Neural progenitor cell (in vitro differentiated cells): ENCODE data around the gene CDC23. TPM values are rescaled to one million over a fixed set of nuclear protein-coding genes. Genes with fewer than 3 reads are reported as not detected.

Source experiments
- DNase-seq: peaks from one replicate; pipeline ENCODE4 v3.0.0-alpha.2; 2016; ENCODE audit warnings: low spot score
- H2AFZ ChIP-seq: fragments of 200-600 bp; sonication (generic); replicated peaks from 2 replicates; pipeline ENCODE4 v1.6.1; 2016; ENCODE audit warnings: antibody characterized with exemption
- H3F3A ChIP-seq: fragments of 200-600 bp; sonication (generic); 2 replicates; pipeline ENCODE4 v1.6.1; 2016; ENCODE audit warnings: antibody characterized with exemption, low read depth
- H3K27ac ChIP-seq: fragments of 200-600 bp; sonication (generic); 2 replicates; pipeline ENCODE4 v1.5.1; 2016; ENCODE audit warnings: mild to moderate bottlenecking
- H3K27me3 ChIP-seq: fragments of 200-600 bp; sonication (generic); 2 replicates; pipeline ENCODE4 v1.6.1; 2016; ENCODE audit warnings: mild to moderate bottlenecking, moderate library complexity
- H3K36me3 ChIP-seq: fragments of 200-600 bp; sonication (generic); 2 replicates; pipeline ENCODE4 v1.5.1; 2016
- H3K4me1 ChIP-seq: fragments of 200-600 bp; sonication (generic); 2 replicates; pipeline ENCODE4 v1.6.1; 2016; ENCODE audit warnings: mixed run types
- H3K4me2 ChIP-seq: fragments of 200-600 bp; sonication (generic); 2 replicates; pipeline ENCODE4 v1.6.1; 2016
- H3K4me3 ChIP-seq: fragments of 200-600 bp; sonication (generic); 2 replicates; pipeline ENCODE4 v1.5.1; 2016
- H3K79me2 ChIP-seq: fragments of 200-600 bp; sonication (generic); 2 replicates; pipeline ENCODE4 v1.6.1; 2016; ENCODE audit warnings: low read depth
- H3K9ac ChIP-seq: fragments of 200-600 bp; sonication (generic); 2 replicates; pipeline ENCODE4 v1.6.1; 2016
- H3K9me3 ChIP-seq: fragments of 200-600 bp; sonication (generic); 2 replicates; pipeline ENCODE4 v1.5.1; 2016; ENCODE audit warnings: low read depth
- H4K20me1 ChIP-seq: fragments of 200-600 bp; sonication (generic); 2 replicates; pipeline ENCODE4 v1.6.1; 2016; ENCODE audit warnings: low read depth
- H3K27ac Mint-ChIP-seq: 3 replicates; pipeline ENCODE4 v1.8.0; 2021; ENCODE audit warnings: mixed read lengths
- H3K27me3 Mint-ChIP-seq: 2 replicates; pipeline ENCODE4 v1.8.0; 2022; ENCODE audit warnings: low read depth, mild to moderate bottlenecking, inconsistent platforms, moderate library complexity, mixed read lengths; ENCODE audit not compliant: insufficient read depth
- H3K36me3 Mint-ChIP-seq: 3 replicates; pipeline ENCODE4 v1.8.0; 2021; ENCODE audit warnings: mixed read lengths
- H3K4me1 Mint-ChIP-seq: 3 replicates; pipeline ENCODE4 v1.8.0; 2021; ENCODE audit warnings: mixed read lengths
- H3K4me3 Mint-ChIP-seq: 3 replicates; pipeline ENCODE4 v1.8.0; 2021; ENCODE audit warnings: mild to moderate bottlenecking, moderate library complexity, mixed read lengths
- H3K9me3 Mint-ChIP-seq: 3 replicates; pipeline ENCODE4 v1.8.0; 2020; ENCODE audit warnings: mixed read lengths
- CTCF ChIP-seq: fragments of 200-600 bp; sonication (generic); IDR thresholded peaks from 2 replicates; pipeline ENCODE4 v1.5.1; 2017; ENCODE audit warnings: antibody characterized with exemption, mild to moderate bottlenecking
- EZH2 ChIP-seq: fragments of 200-600 bp; sonication (generic); IDR thresholded peaks from 2 replicates; pipeline ENCODE4 v1.6.1; 2017; ENCODE audit warnings: antibody characterized with exemption, mild to moderate bottlenecking, moderate library complexity
- EZH2phosphoT487 ChIP-seq: fragments of 200-600 bp; sonication (generic); IDR thresholded peaks from 2 replicates; pipeline ENCODE4 v1.6.1; 2017; ENCODE audit warnings: antibody characterized with exemption
- total RNA-seq: library from RNA; depleted of rRNA; stranded (reverse); fragments of >200 nt; gene quantifications from 2 replicates; pipeline ENCODE4 v1.2.3, GENCODE V29; 2015; ENCODE audit warnings: low replicate concordance

Gene CDC23
- total RNA-seq, 1 donor from 2014 or later, result 83.3 TPM

- no peak overlapping the region for H3K27ac ChIP-seq
- H3K27ac Mint-ChIP-seq, result no peak overlapping the region
- H3K79me2 ChIP-seq, result no peaks in the 10 kb centered on the region
- no peaks in the 10 kb centered on the region for H4K20me1 ChIP-seq
- TF ChIP-seq EZH2 (no peak), CTCF (no peak)
- no peak overlapping the region for H3K9ac ChIP-seq
- H3F3A ChIP-seq, result no peaks in the 10 kb centered on the region
- H3K4me1 ChIP-seq, result no peaks in the 10 kb centered on the region
- no peak overlapping the region for H2AFZ ChIP-seq
- peaks cover 6% of the 10 kb centered on the region for H3K27me3 Mint-ChIP-seq
- no peak overlapping the region for H3K4me3 ChIP-seq
- no peaks in the 10 kb centered on the region for H3K4me1 Mint-ChIP-seq
- no peak for DNase-seq
- H3K4me2 ChIP-seq, result no peak overlapping the region
- H3K4me3 Mint-ChIP-seq, result no peak overlapping the region
- H3K27me3 ChIP-seq, result no peaks in the 10 kb centered on the region
- no peaks in the 10 kb centered on the region for H3K36me3 ChIP-seq
- no peaks in the 10 kb centered on the region for H3K36me3 Mint-ChIP-seq
- no peaks in the 10 kb centered on the region for H3K9me3 Mint-ChIP-seq
- no peaks in the 10 kb centered on the region for H3K9me3 ChIP-seq
Observed at GRCh38 chr5:138233280-138233679, 20.2 kb upstream of the CDC23 start.

- Histone ChIP-seq H3K27ac (no peak overlapping the region), H3K79me2 (no peaks in the 10 kb centered on the region), H3K27me3 (no peaks in the 10 kb centered on the region), H3F3A (no peaks in the 10 kb centered on the region), H2AFZ (no peak overlapping the region), H4K20me1 (no peaks in the 10 kb centered on the region), H3K4me1 (no peaks in the 10 kb centered on the region), H3K4me2 (no peak overlapping the region), H3K9me3 (no peaks in the 10 kb centered on the region), H3K9ac (no peak overlapping the region), H3K4me3 (no peak overlapping the region), H3K36me3 (no peaks in the 10 kb centered on the region)
- Mint-ChIP-seq H3K4me1 (no peaks in the 10 kb centered on the region), H3K27ac (no peak overlapping the region), H3K36me3 (no peaks in the 10 kb centered on the region), H3K4me3 (no peak overlapping the region), H3K27me3 (peaks cover 5% of the 10 kb centered on the region), H3K9me3 (peaks cover 1% of the 10 kb centered on the region)
- DNase-seq, result no peak
- no peak for TF ChIP-seq EZH2
- TF ChIP-seq CTCF, result no peak
- TF ChIP-seq EZH2phosphoT487, result no peak
Observed at GRCh38 chr5:138230981-138231589, 18.0 kb upstream of the CDC23 start.

- Mint-ChIP-seq H3K27ac (no peak overlapping the region), H3K27me3 (peaks cover 2% of the 10 kb centered on the region), H3K4me3 (no peak overlapping the region), H3K4me1 (no peaks in the 10 kb centered on the region), H3K9me3 (peaks cover 3% of the 10 kb centered on the region), H3K36me3 (no peaks in the 10 kb centered on the region)
- Histone ChIP-seq H3K9me3 (no peaks in the 10 kb centered on the region), H2AFZ (no peak overlapping the region), H3K36me3 (no peaks in the 10 kb centered on the region), H4K20me1 (no peaks in the 10 kb centered on the region), H3K9ac (no peak overlapping the region), H3K27me3 (no peaks in the 10 kb centered on the region), H3K4me2 (no peak overlapping the region), H3K4me3 (no peak overlapping the region), H3K27ac (no peak overlapping the region), H3K79me2 (no peaks in the 10 kb centered on the region), H3K4me1 (no peaks in the 10 kb centered on the region), H3F3A (no peaks in the 10 kb centered on the region)
- TF ChIP-seq EZH2phosphoT487 (no peak), EZH2 (no peak), CTCF (no peak)
- no peak for DNase-seq
Observed at GRCh38 chr5:138230261-138230660, 17.1 kb upstream of the CDC23 start.
